ENCODE data around the gene KRTAP10-6.
"Not testable (repeated sequence)": the region's sequence is repeated elsewhere in the genome, so short reads cannot be mapped to it uniquely, and the experiment has no call there.

GRCh38 chr21:44580231-44580821 lies 12.0 kb downstream of the KRTAP10-6 start, which contains the start of gene KRTAP10-5:
- not testable (repeated sequence) for TF ChIP-seq CTCF (conservative IDR thresholded peaks at IDR 0.05; ENCODE audit: low read length); EZH2phosphoT487 (IDR thresholded peaks at IDR 0.05; ENCODE audit: borderline replicate concordance, low read depth, low read length)

Data from OCI-LY7 (cell line).